Neural cell (in vitro differentiated cells): ENCODE measurements around the gene LOXHD1. TPM values are rescaled to one million over a fixed set of nuclear protein-coding genes. Genes with fewer than 3 reads are reported as not detected.

Source experiments
- H2AFZ ChIP-seq: fragments of 200-600, 300-800 bp; sonication (generic), shearing (Covaris generic); 2 replicates; pipeline ENCODE4 v1.6.0; 2014; ENCODE audit warnings: low read depth, mild to moderate bottlenecking, antibody characterized with exemption, low read length, moderate library complexity
- H3F3A ChIP-seq: fragments of 200-600 bp; shearing (Covaris generic); 2 replicates; pipeline ENCODE4 v1.6.1; 2016; ENCODE audit warnings: mild to moderate bottlenecking, moderate library complexity, mixed read lengths, antibody characterized with exemption, low read length; ENCODE audit not compliant: insufficient read depth, poor library complexity, severe bottlenecking
- H3K27ac ChIP-seq: fragments of 200-600, 300-800 bp; sonication (generic), shearing (Covaris generic); 2 replicates; pipeline ENCODE4 v1.5.1; 2014; ENCODE audit warnings: mild to moderate bottlenecking, low read length, moderate library complexity
- H3K27me3 ChIP-seq: fragments of 300-800, 200-600 bp; sonication (generic), shearing (Covaris generic); 2 replicates; pipeline ENCODE4 v1.6.0; 2014; ENCODE audit warnings: mild to moderate bottlenecking, low read depth, low read length, moderate library complexity; ENCODE audit not compliant: insufficient read depth
- H3K36me3 ChIP-seq: fragments of 300-800, 200-600 bp; sonication (generic), shearing (Covaris generic); 2 replicates; pipeline ENCODE4 v1.5.1; 2014; ENCODE audit warnings: mild to moderate bottlenecking, antibody characterized with exemption, low read length, moderate library complexity; ENCODE audit not compliant: insufficient read depth
- H3K4me2 ChIP-seq: fragments of 300-800, 200-600 bp; sonication (generic), shearing (Covaris generic); 2 replicates; pipeline ENCODE4 v1.6.0; 2014; ENCODE audit warnings: mild to moderate bottlenecking, low read length
- H3K4me3 ChIP-seq: fragments of 300-800, 200-600 bp; sonication (generic), shearing (Covaris generic); 2 replicates; pipeline ENCODE4 v1.5.1; 2014; ENCODE audit warnings: mild to moderate bottlenecking, low read length, moderate library complexity
- H3K79me2 ChIP-seq: fragments of 200-600 bp; shearing (Covaris generic); replicated peaks from 2 replicates; pipeline ENCODE4 v1.6.0; 2014; ENCODE audit warnings: mild to moderate bottlenecking, low read length, moderate library complexity; ENCODE audit not compliant: insufficient read depth
- H3K9ac ChIP-seq: fragments of 300-800, 200-600 bp; sonication (generic), shearing (Covaris generic); 2 replicates; pipeline ENCODE4 v1.6.1; 2016; ENCODE audit warnings: mild to moderate bottlenecking, low read length, mixed read lengths
- H3K9me2 ChIP-seq: fragments of 200-600 bp; shearing (Covaris generic); 2 replicates; pipeline ENCODE4 v1.6.1; 2016; ENCODE audit warnings: mild to moderate bottlenecking, low read length, mixed read lengths; ENCODE audit not compliant: insufficient read depth
- H3K9me3 ChIP-seq: fragments of 200-600, 300-800 bp; sonication (generic), shearing (Covaris generic); 2 replicates; pipeline ENCODE4 v1.6.1; 2016; ENCODE audit warnings: mild to moderate bottlenecking, mixed run types, low read length, moderate library complexity, mixed read lengths
- H4K20me1 ChIP-seq: fragments of 200-600 bp; shearing (Covaris generic); 2 replicates; pipeline ENCODE4 v1.6.1; 2016; ENCODE audit warnings: mild to moderate bottlenecking, mixed run types; ENCODE audit not compliant: insufficient read depth
- EZH2 ChIP-seq: fragments of 200-600, 300-800 bp; shearing (Covaris generic), sonication (generic); IDR thresholded peaks from 2 replicates; pipeline ENCODE4 v1.6.1; 2014; ENCODE audit warnings: antibody characterized with exemption, low read length, borderline replicate concordance, mild to moderate bottlenecking; ENCODE audit not compliant: insufficient read depth, poor library complexity, severe bottlenecking
- POLR2AphosphoS5 ChIP-seq: IDR thresholded peaks from 2 replicates; pipeline ENCODE4 v1.6.1; 2012
- RAD21 ChIP-seq: fragments of 450-650 bp; conservative IDR thresholded peaks from 2 replicates; pipeline ENCODE4 v1.6.1; 2014; ENCODE audit warnings: antibody characterized with exemption, mild to moderate bottlenecking, moderate library complexity
- REST ChIP-seq: IDR thresholded peaks from 2 replicates; pipeline ENCODE4 v1.6.1; 2012; ENCODE audit warnings: borderline replicate concordance
- SMC3 ChIP-seq: fragments of 450-650 bp; conservative IDR thresholded peaks from 2 replicates; pipeline ENCODE4 v1.6.1; 2014; ENCODE audit warnings: antibody characterized with exemption, mild to moderate bottlenecking, moderate library complexity; ENCODE audit not compliant: poor library complexity
- polyA plus RNA-seq: library from polyadenylated mRNA; depleted of rRNA; stranded (reverse); fragments of >200 nt; gene quantifications from 2 replicates; pipeline ENCODE4 v1.2.3, GENCODE V29; 2014
- TF ChIP-seq, protein P1 (sequence below): fragments of 450-650 bp; IDR thresholded peaks from 2 replicates; pipeline ENCODE4 v1.5.1; 2014; ENCODE audit warnings: antibody characterized with exemption, mild to moderate bottlenecking, moderate library complexity; ENCODE audit not compliant: poor library complexity, severe bottlenecking

The LOXHD1 gene
- polyA plus RNA-seq, 1 donor from 2014 or later = not detected

- Histone ChIP-seq H2AFZ (no peak overlapping the region), H3K9me3 (no peaks in the 10 kb centered on the region), H3K9me2 (no peaks in the 10 kb centered on the region), H3K36me3 (no peaks in the 10 kb centered on the region), H3K79me2 (no peaks in the 10 kb centered on the region), H3K27ac (no peak overlapping the region), H3K4me3 (no peak overlapping the region), H3K9ac (no peak overlapping the region), H3K4me2 (no peak overlapping the region), H3K27me3 (no peaks in the 10 kb centered on the region), H4K20me1 (no peaks in the 10 kb centered on the region), H3F3A (no peaks in the 10 kb centered on the region)
- no peak for TF ChIP-seq POLR2AphosphoS5
- TF ChIP-seq REST = no peak
- TF ChIP-seq, protein P1, sequence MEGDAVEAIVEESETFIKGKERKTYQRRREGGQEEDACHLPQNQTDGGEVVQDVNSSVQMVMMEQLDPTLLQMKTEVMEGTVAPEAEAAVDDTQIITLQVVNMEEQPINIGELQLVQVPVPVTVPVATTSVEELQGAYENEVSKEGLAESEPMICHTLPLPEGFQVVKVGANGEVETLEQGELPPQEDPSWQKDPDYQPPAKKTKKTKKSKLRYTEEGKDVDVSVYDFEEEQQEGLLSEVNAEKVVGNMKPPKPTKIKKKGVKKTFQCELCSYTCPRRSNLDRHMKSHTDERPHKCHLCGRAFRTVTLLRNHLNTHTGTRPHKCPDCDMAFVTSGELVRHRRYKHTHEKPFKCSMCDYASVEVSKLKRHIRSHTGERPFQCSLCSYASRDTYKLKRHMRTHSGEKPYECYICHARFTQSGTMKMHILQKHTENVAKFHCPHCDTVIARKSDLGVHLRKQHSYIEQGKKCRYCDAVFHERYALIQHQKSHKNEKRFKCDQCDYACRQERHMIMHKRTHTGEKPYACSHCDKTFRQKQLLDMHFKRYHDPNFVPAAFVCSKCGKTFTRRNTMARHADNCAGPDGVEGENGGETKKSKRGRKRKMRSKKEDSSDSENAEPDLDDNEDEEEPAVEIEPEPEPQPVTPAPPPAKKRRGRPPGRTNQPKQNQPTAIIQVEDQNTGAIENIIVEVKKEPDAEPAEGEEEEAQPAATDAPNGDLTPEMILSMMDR = no peak
- TF ChIP-seq EZH2 = no peak
- no peak for TF ChIP-seq SMC3
These were observed 176.8 kb downstream of the LOXHD1 start for GRCh38 chr18:46480226-46480625.

DNA sequence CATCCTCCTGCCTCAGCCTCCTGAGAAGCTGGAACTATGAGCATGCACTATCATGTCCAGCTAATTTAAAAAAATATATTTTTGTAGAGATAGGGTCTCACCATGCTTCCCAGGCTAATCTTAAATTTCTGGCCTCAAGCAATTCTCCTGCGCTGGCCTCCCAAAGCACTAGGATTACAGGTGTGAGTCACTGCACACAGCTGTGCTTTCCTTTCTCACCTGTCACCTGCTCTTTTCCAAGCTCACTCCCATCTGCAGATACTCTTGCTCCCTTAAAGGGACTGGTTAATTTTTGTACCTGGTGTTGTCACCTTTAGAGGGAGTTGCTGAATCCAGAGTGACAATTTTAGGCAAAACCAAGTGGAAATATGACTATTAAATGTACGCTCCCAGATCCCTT is 178.2 kb downstream of the LOXHD1 start:
- Histone ChIP-seq H3K79me2 (no peaks in the 10 kb centered on the region), H3K36me3 (no peaks in the 10 kb centered on the region), H3K27ac (no peak overlapping the region), H3K9me2 (no peaks in the 10 kb centered on the region), H3K9me3 (no peaks in the 10 kb centered on the region), H4K20me1 (no peaks in the 10 kb centered on the region), H3F3A (no peaks in the 10 kb centered on the region), H3K9ac (no peak overlapping the region), H3K27me3 (no peaks in the 10 kb centered on the region), H3K4me3 (no peak overlapping the region), H2AFZ (no peak overlapping the region), H3K4me2 (no peak overlapping the region)
- no peak for TF ChIP-seq REST
- TF ChIP-seq RAD21 = no peak
